Glomerular visceral epithelial cell (primary cell): ENCODE results near the gene DNM3.
"Not testable (repeated sequence)": the region's sequence is repeated elsewhere in the genome, so short reads cannot be mapped to it uniquely, and the experiment has no call there.

Experiments used
- DNase-seq: peaks from one replicate; pipeline ENCODE4 v3.0.0-alpha.2; 2016; ENCODE audit errors: extremely low spot score

The DNM3 gene

GRCh38 chr1:172420385-172420784, 579.1 kb downstream of the DNM3 start, which contains the start of gene C1orf105:
Gene C1orf105 (plus strand): TSS chr1:172420685. CDS start chr1:172420886, 201 bp downstream.
- no peak for DNase-seq

GRCh38 chr1:172421974-172422604, 580.8 kb downstream of the DNM3 start:
- DNase-seq: no peak

- no peak for DNase-seq
These were observed 582.0 kb downstream of the DNM3 start for GRCh38 chr1:172423336-172423735.

- DNase-seq: no peak
These were observed 584.0 kb downstream of the DNM3 start for GRCh38 chr1:172425339-172425738.

GRCh38 chr1:172427191-172427590, 585.9 kb downstream of the DNM3 start:
- DNase-seq: no peak

GRCh38 chr1:172429331-172430127, 588.2 kb downstream of the DNM3 start:
- DNase-seq: peak; percentile 64

GRCh38 chr1:172430128-172430454, 588.8 kb downstream of the DNM3 start:
- no peak for DNase-seq

GRCh38 chr1:172431204-172431603, 589.9 kb downstream of the DNM3 start:
- DNase-seq: no peak

GRCh38 chr1:172431721-172432192, 590.5 kb downstream of the DNM3 start:
- no peak for DNase-seq

GRCh38 chr1:172437183-172437582, 595.9 kb downstream of the DNM3 start:
- not testable (repeated sequence) for DNase-seq

GRCh38 chr1:172442404-172442803, 601.1 kb downstream of the DNM3 start:
- no peak for DNase-seq

- DNase-seq: no peak
These were observed 601.7 kb downstream of the DNM3 start for GRCh38 chr1:172442843-172443565.

GRCh38 chr1:172443666-172444453, 602.6 kb downstream of the DNM3 start, which contains the start of gene PIGC:
Gene PIGC (minus strand): TSS chr1:172444069. CDS start chr1:172442622, 1,447 bp downstream.
- DNase-seq: peak; percentile 90

GRCh38 chr1:172446547-172446946, 605.2 kb downstream of the DNM3 start:
- no peak for DNase-seq

GRCh38 chr1:172447641-172448040, 606.3 kb downstream of the DNM3 start:
- DNase-seq: no peak

GRCh38 chr1:172448995-172449584, 607.8 kb downstream of the DNM3 start:
- DNase-seq: peak; percentile 67

- peak; percentile 69 for DNase-seq
These were observed 608.6 kb downstream of the DNM3 start for GRCh38 chr1:172449585-172450523.

- no peak for DNase-seq
These were observed 609.2 kb downstream of the DNM3 start for GRCh38 chr1:172450524-172450885.

GRCh38 chr1:172451002-172451443, 609.7 kb downstream of the DNM3 start:
- DNase-seq: peak; percentile 47

- DNase-seq: no peak
These were observed 611.3 kb downstream of the DNM3 start for GRCh38 chr1:172452536-172453152.
